Liver (tissue), 9 donors: ENCODE measurements around the gene ZNF217. TPM values are rescaled to one million over a fixed set of nuclear protein-coding genes. Genes with fewer than 3 reads are reported as not detected.
A peak's percentile ranks its signal among the peaks of the same experiment; 100 is the strongest.
"Not testable (repeated sequence)": the region's sequence is repeated elsewhere in the genome, so short reads cannot be mapped to it uniquely, and the experiment has no call there.

Experiments
- DNase-seq: peaks from one replicate; pipeline ENCODE4 v3.0.0-alpha.2; 2017; ENCODE audit warnings: low spot score
- H3K27ac ChIP-seq, 2 donors: one replicate each; pipeline ENCODE4 v1.7.0; 2013; ENCODE audit warnings: inconsistent platforms in 2 of 2, low read length in 2 of 2, control low read depth in 1 of 2, low read depth in 1 of 2, mild to moderate bottlenecking in 1 of 2
- H3K27me3 ChIP-seq, 4 donors: one replicate each; pipeline versions ENCODE4 v1.6.1 to v1.7.0; 2013; ENCODE audit warnings: low read length in 3 of 4, inconsistent platforms in 1 of 4, mild to moderate bottlenecking in 1 of 4, moderate library complexity in 1 of 4; ENCODE audit not compliant: control insufficient read depth in 4 of 4, insufficient read depth in 4 of 4
- H3K36me3 ChIP-seq, 4 donors: one replicate each; pipeline versions ENCODE4 v1.6.1 to v1.7.0; 2013; ENCODE audit warnings: low read length in 3 of 4, mild to moderate bottlenecking in 3 of 4, low read depth in 1 of 4, moderate library complexity in 1 of 4; ENCODE audit not compliant: control insufficient read depth in 4 of 4, insufficient read depth in 3 of 4
- H3K4me1 ChIP-seq, 4 donors: one replicate each; pipeline versions ENCODE4 v1.6.1 to v1.7.0; 2013; ENCODE audit warnings: low read length in 3 of 4, mild to moderate bottlenecking in 3 of 4, moderate library complexity in 1 of 4; ENCODE audit not compliant: control insufficient read depth in 4 of 4, insufficient read depth in 4 of 4
- H3K4me3 ChIP-seq, 3 donors: one replicate each; pipeline versions ENCODE4 v1.6.1 to v1.7.0; 2013; ENCODE audit warnings: low read length in 3 of 3, control low read depth in 1 of 3, low read depth in 1 of 3, mild to moderate bottlenecking in 1 of 3
- H3K9ac ChIP-seq, 2 donors: one replicate each; pipeline ENCODE4 v1.7.0; 2013; ENCODE audit warnings: low read length in 2 of 2, mild to moderate bottlenecking in 2 of 2, moderate library complexity in 2 of 2, control low read depth in 1 of 2, low read depth in 1 of 2
- H3K9me3 ChIP-seq, 4 donors: one replicate each; pipeline versions ENCODE4 v1.6.1 to v1.7.0; 2013; ENCODE audit warnings: low read length in 3 of 4; ENCODE audit not compliant: control insufficient read depth in 4 of 4
- EGR1 ChIP-seq, 2 donors: IDR thresholded peaks; 2 replicates each; pipeline ENCODE4 v1.6.1; 2016 to 2018; ENCODE audit warnings: antibody characterized with exemption in 2 of 2, low read depth in 2 of 2
- FOXA1 ChIP-seq: IDR thresholded peaks from 2 replicates; pipeline ENCODE4 v1.6.1; 2016; ENCODE audit warnings: antibody characterized with exemption
- FOXA2 ChIP-seq: IDR thresholded peaks from 2 replicates; pipeline ENCODE4 v1.6.1; 2016; ENCODE audit warnings: antibody characterized with exemption
- GABPA ChIP-seq, 2 donors: IDR thresholded peaks in 1 of 2; conservative IDR thresholded peaks in 1 of 2; 2 replicates each; pipeline ENCODE4 v1.6.1; 2016; ENCODE audit warnings: antibody characterized with exemption in 2 of 2, mild to moderate bottlenecking in 1 of 2, moderate library complexity in 1 of 2
- HNF4A ChIP-seq, 2 donors: conservative IDR thresholded peaks; 2 replicates each; pipeline ENCODE4 v1.6.1; 2016; ENCODE audit warnings: antibody characterized with exemption in 2 of 2, mild to moderate bottlenecking in 2 of 2
- HNF4G ChIP-seq: IDR thresholded peaks from 2 replicates; pipeline ENCODE4 v1.6.1; 2016; ENCODE audit warnings: antibody characterized with exemption
- JUND ChIP-seq, 2 donors: IDR thresholded peaks; 2 replicates each; pipeline ENCODE4 v1.6.1; 2016; ENCODE audit warnings: antibody characterized with exemption in 2 of 2
- NR2F2 ChIP-seq: IDR thresholded peaks from 2 replicates; pipeline ENCODE4 v1.6.1; 2016; ENCODE audit warnings: antibody characterized with exemption
- RAD21 ChIP-seq, 2 donors: IDR thresholded peaks; 2 replicates each; pipeline ENCODE4 v1.6.1; 2016; ENCODE audit warnings: antibody characterized with exemption in 2 of 2, mild to moderate bottlenecking in 2 of 2
- RXRA ChIP-seq, 2 donors: IDR thresholded peaks; 2 replicates each; pipeline ENCODE4 v1.6.1; 2017 to 2018; ENCODE audit warnings: antibody characterized with exemption in 2 of 2, mild to moderate bottlenecking in 1 of 2
- SP1 ChIP-seq: IDR thresholded peaks from 2 replicates; pipeline ENCODE4 v1.6.1; 2018; ENCODE audit warnings: antibody characterized with exemption, mild to moderate bottlenecking
- TAF1 ChIP-seq: conservative IDR thresholded peaks from 2 replicates; pipeline ENCODE4 v1.6.1; 2016; ENCODE audit warnings: antibody characterized with exemption, mild to moderate bottlenecking
- YY1 ChIP-seq: IDR thresholded peaks from 2 replicates; pipeline ENCODE4 v1.6.1; 2016; ENCODE audit warnings: antibody characterized with exemption, mild to moderate bottlenecking
- WGBS: extraction: QIAGEN DNeasy Blood & Tissue Kit; methylation state at CpG from one replicate; pipeline ENCODE4 v1.1.7; 2013; 5-methylcytosine and 5-hydroxymethylcytosine counted together
- polyA plus RNA-seq, 2 donors: library from polyadenylated mRNA; stranded (reverse) in 1 of 2; unstranded in 1 of 2; fragments of 200-250 nt in 1 of 2; fragments of >200 nt in 1 of 2; fragmentation: Nextera tagmentation in 1 of 2; extraction: Ambion mirVana in 1 of 2; gene quantifications; one replicate each; pipeline versions ENCODE4 v1.2.1 to v1.2.3, GENCODE V29; 2013 to 2015
- total RNA-seq, 2 donors: library from RNA; depleted of rRNA; stranded (reverse); fragments of >200 nt; gene quantifications; one replicate each; pipeline ENCODE4 v1.2.3, GENCODE V29; 2014
- TF ChIP-seq, protein P1 (sequence below): IDR thresholded peaks from 2 replicates; pipeline ENCODE4 v1.6.1; 2016; ENCODE audit warnings: antibody characterized with exemption
- TF ChIP-seq, protein P2 (sequence below): IDR thresholded peaks from 2 replicates; pipeline ENCODE4 v1.6.1; 2016; ENCODE audit warnings: antibody characterized with exemption
- TF ChIP-seq, protein P3 (sequence below): fragments of 150-350 bp; IDR thresholded peaks from 2 replicates; pipeline ENCODE4 v1.5.1; 2017; ENCODE audit warnings: improper control_type of control experiment, low read depth, low read length; ENCODE audit not compliant: missing input control
- TF ChIP-seq, protein P4 (sequence below): IDR thresholded peaks from 2 replicates; pipeline ENCODE4 v1.6.1; 2016; ENCODE audit warnings: antibody characterized with exemption, mild to moderate bottlenecking
- TF ChIP-seq, protein P5 (sequence below): IDR thresholded peaks from 2 replicates; pipeline ENCODE4 v1.6.1; 2016; ENCODE audit warnings: antibody characterized with exemption
- donor health status: healthy.
- donor health status: healthy.
- donor health status: healthy.
- donor health status: healthy.
- donor health status: healthy.

ZNF217 gene
- total and polyA plus RNA-seq, 4 donors, result 4.2 to 16.3 (median 11.2) TPM

DNA sequence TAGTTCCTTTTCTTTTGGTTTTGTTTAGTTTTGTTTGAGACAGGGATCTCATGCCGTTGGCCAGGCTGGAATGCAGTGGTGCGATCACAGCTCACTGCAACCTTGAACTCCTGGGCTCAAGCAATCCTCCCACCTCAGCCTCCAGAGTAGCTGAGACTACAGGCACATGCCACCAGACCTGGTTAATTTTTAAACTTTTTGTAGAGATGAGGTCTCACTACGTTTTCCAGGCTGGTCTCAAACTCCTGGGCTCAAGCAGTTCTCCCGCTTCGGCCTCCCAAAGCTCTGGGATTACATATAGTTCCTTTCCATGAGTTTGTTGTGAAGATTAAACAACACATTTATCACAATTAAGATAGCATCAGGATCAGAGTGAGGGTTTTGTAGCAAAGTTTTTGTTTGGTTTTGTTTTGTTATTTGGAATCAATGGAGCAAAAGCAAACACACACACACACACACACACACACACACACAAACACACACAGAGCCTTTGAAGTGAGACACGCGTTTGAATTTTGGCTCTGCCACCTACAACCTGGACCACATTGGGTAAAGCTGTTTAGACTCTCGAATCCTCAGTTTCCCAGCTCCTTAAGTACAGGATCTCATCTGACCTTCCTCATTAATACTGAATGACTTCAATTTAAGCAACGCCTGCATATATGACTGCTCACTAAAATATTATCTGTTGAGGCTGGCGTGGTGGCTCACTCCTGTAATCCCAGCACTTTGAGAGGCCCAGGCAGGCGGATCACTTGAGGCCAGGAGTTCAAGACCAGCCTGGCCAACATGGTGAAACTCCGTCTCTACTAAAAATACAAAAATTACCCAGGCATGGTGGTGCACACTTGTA lies 41.7 kb downstream of the ZNF217 start:
- peaks cover 4 to 18% (median 7%) of the 10 kb centered on the region in 4 donors for H3K4me1 ChIP-seq
- not testable (repeated sequence) for H3K27ac ChIP-seq, H3K36me3 ChIP-seq, H3K27me3 ChIP-seq, H3K9me3 ChIP-seq, H3K9ac ChIP-seq, DNase-seq, H3K4me3 ChIP-seq
- 66% methylated on average over 12 of the region's 12 CpGs for WGBS
- peak in 1 of 2 donors; percentile 38 for TF ChIP-seq RXRA (IDR thresholded peaks at IDR 0.05)
- peak in 1 of 2 donors; percentile 17 for TF ChIP-seq HNF4A (conservative IDR thresholded peaks at IDR 0.05)

DNA sequence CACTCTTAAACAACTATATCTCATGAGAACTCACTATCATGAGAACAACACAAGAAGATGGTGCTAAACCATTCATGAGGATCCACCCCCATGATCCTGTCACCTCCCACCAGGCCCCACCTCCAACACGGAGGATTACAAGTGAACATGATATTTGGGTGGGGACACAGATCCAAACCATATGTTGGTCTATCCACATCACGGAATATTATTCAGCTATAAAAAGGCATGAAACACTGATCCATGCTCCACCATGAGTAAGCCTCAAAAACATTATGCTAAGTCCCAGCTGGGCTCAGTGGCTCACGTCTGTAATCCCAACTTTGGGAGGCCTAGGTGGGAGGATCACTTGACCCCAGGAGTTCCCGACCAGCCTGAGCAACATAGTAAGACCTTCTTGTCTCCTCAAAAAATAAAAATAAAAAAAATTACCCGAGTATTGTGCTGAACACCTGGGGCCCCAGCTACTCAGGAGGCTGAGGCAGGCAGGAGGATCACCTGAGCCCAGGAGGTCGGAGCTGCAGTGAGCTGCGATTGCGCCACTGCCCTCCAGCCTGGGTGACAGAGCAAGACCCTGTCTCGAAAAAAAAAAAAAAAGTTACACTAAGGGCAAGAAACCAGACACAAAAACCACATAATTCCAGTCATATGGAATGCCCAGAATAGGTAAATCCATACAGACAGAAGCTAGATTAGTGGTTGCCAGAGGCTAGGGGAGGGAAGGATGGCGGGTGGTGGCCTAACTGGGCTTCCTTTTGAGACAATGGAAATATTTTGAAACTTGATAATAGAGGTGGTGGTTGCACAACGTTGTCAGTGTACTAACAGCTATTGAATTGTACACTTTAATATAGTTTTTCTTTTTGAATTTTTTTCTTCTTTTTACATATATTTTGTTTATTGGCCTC lies 43.1 kb downstream of the ZNF217 start:
- no peak for DNase-seq
- Histone ChIP-seq H3K27me3 (no peaks in the 10 kb centered on the region), H3K4me3 (no peak overlapping the region), H3K36me3 (no peaks in the 10 kb centered on the region), H3K4me1 (peaks cover 0 to 11% (median 4%) of the 10 kb centered on the region in 4 donors), H3K27ac (no peak overlapping the region), H3K9ac (no peak overlapping the region), H3K9me3 (no peaks in the 10 kb centered on the region)
- TF ChIP-seq FOXA1, result no peak
- no peak for TF ChIP-seq EGR1 (IDR thresholded peaks at IDR 0.05; ENCODE audit: low read depth in 2 of 2)
- TF ChIP-seq, protein P1, sequence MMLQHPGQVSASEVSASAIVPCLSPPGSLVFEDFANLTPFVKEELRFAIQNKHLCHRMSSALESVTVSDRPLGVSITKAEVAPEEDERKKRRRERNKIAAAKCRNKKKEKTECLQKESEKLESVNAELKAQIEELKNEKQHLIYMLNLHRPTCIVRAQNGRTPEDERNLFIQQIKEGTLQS, result no peak
- TF ChIP-seq, protein P2, sequence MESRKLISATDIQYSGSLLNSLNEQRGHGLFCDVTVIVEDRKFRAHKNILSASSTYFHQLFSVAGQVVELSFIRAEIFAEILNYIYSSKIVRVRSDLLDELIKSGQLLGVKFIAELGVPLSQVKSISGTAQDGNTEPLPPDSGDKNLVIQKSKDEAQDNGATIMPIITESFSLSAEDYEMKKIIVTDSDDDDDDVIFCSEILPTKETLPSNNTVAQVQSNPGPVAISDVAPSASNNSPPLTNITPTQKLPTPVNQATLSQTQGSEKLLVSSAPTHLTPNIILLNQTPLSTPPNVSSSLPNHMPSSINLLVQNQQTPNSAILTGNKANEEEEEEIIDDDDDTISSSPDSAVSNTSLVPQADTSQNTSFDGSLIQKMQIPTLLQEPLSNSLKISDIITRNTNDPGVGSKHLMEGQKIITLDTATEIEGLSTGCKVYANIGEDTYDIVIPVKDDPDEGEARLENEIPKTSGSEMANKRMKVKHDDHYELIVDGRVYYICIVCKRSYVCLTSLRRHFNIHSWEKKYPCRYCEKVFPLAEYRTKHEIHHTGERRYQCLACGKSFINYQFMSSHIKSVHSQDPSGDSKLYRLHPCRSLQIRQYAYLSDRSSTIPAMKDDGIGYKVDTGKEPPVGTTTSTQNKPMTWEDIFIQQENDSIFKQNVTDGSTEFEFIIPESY, result no peak
- TF ChIP-seq FOXA2, result no peak
- no peak for TF ChIP-seq JUND (IDR thresholded peaks at IDR 0.05)
- TF ChIP-seq HNF4A (conservative IDR thresholded peaks at IDR 0.05), result no peak
- TF ChIP-seq, protein P3, sequence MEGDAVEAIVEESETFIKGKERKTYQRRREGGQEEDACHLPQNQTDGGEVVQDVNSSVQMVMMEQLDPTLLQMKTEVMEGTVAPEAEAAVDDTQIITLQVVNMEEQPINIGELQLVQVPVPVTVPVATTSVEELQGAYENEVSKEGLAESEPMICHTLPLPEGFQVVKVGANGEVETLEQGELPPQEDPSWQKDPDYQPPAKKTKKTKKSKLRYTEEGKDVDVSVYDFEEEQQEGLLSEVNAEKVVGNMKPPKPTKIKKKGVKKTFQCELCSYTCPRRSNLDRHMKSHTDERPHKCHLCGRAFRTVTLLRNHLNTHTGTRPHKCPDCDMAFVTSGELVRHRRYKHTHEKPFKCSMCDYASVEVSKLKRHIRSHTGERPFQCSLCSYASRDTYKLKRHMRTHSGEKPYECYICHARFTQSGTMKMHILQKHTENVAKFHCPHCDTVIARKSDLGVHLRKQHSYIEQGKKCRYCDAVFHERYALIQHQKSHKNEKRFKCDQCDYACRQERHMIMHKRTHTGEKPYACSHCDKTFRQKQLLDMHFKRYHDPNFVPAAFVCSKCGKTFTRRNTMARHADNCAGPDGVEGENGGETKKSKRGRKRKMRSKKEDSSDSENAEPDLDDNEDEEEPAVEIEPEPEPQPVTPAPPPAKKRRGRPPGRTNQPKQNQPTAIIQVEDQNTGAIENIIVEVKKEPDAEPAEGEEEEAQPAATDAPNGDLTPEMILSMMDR, result no peak
- no peak for TF ChIP-seq TAF1
- TF ChIP-seq NR2F2, result no peak
- TF ChIP-seq, protein P4, sequence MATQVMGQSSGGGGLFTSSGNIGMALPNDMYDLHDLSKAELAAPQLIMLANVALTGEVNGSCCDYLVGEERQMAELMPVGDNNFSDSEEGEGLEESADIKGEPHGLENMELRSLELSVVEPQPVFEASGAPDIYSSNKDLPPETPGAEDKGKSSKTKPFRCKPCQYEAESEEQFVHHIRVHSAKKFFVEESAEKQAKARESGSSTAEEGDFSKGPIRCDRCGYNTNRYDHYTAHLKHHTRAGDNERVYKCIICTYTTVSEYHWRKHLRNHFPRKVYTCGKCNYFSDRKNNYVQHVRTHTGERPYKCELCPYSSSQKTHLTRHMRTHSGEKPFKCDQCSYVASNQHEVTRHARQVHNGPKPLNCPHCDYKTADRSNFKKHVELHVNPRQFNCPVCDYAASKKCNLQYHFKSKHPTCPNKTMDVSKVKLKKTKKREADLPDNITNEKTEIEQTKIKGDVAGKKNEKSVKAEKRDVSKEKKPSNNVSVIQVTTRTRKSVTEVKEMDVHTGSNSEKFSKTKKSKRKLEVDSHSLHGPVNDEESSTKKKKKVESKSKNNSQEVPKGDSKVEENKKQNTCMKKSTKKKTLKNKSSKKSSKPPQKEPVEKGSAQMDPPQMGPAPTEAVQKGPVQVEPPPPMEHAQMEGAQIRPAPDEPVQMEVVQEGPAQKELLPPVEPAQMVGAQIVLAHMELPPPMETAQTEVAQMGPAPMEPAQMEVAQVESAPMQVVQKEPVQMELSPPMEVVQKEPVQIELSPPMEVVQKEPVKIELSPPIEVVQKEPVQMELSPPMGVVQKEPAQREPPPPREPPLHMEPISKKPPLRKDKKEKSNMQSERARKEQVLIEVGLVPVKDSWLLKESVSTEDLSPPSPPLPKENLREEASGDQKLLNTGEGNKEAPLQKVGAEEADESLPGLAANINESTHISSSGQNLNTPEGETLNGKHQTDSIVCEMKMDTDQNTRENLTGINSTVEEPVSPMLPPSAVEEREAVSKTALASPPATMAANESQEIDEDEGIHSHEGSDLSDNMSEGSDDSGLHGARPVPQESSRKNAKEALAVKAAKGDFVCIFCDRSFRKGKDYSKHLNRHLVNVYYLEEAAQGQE, result no peak
- no peak for TF ChIP-seq YY1
- TF ChIP-seq, protein P5, sequence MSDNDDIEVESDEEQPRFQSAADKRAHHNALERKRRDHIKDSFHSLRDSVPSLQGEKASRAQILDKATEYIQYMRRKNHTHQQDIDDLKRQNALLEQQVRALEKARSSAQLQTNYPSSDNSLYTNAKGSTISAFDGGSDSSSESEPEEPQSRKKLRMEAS, result no peak
- TF ChIP-seq GABPA (IDR thresholded peaks at IDR 0.05 in 1 of 2, conservative IDR thresholded peaks at IDR 0.05 in 1 of 2), result no peak
- TF ChIP-seq HNF4G, result no peak
- TF ChIP-seq RXRA (IDR thresholded peaks at IDR 0.05), result no peak
- TF ChIP-seq SP1, result no peak
- TF ChIP-seq RAD21 (IDR thresholded peaks at IDR 0.05), result no peak
- WGBS, result 82% methylated on average over 11 of the region's 11 CpGs
